HepG2 (cell line): ENCODE data around the gene RHCE. TPM values are rescaled to one million over a fixed set of nuclear protein-coding genes. Genes with fewer than 3 reads are reported as not detected.

ENCODE experiments used
- AGO2 ChIP-seq: fragments of 200-400 bp; formaldehyde crosslinking; optimal IDR thresholded peaks from 2 replicates; pipeline ENCODE3; 2017; ENCODE audit warnings: mild to moderate bottlenecking, low read depth, low read length, moderate library complexity
- FLYWCH1 ChIP-seq: sonication (generic); formaldehyde crosslinking; IDR thresholded peaks from 2 replicates; pipeline ENCODE4 v1.8.1; 2023; ENCODE audit warnings: mild to moderate bottlenecking, missing genetic modification reagents
- GPN1 ChIP-seq: sonication (generic); formaldehyde crosslinking; IDR thresholded peaks from 2 replicates; pipeline ENCODE4 v1.5.1; 2020; ENCODE audit warnings: missing genetic modification reagents, borderline replicate concordance
- NPAS2 ChIP-seq: sonication (generic); formaldehyde crosslinking; IDR thresholded peaks from 2 replicates; pipeline ENCODE4 v1.8.0; 2022; ENCODE audit warnings: mild to moderate bottlenecking, missing genetic modification reagents, borderline replicate concordance
- NR2C2 ChIP-seq: sonication (generic); formaldehyde crosslinking; IDR thresholded peaks from 2 replicates; pipeline ENCODE4 v1.4.0; 2020; ENCODE audit warnings: missing genetic modification reagents, mild to moderate bottlenecking, moderate library complexity, borderline replicate concordance
- PITX1 ChIP-seq: sonication (generic); formaldehyde crosslinking; IDR thresholded peaks from 2 replicates; pipeline ENCODE4 v1.5.1; 2020; ENCODE audit warnings: mild to moderate bottlenecking, missing genetic modification reagents
- PRMT3 ChIP-seq: sonication (generic); formaldehyde crosslinking; IDR thresholded peaks from 2 replicates; pipeline ENCODE4 v1.8.1; 2022; ENCODE audit warnings: low read depth, mild to moderate bottlenecking, moderate library complexity, missing genetic modification reagents, borderline replicate concordance
- RNF2 ChIP-seq: fragments of 450-650 bp; conservative IDR thresholded peaks from 2 replicates; pipeline ENCODE4 v1.6.1; 2016; ENCODE audit warnings: low read depth
- ZFYVE20 ChIP-seq: sonication (generic); formaldehyde crosslinking; IDR thresholded peaks from 2 replicates; pipeline ENCODE4 v1.8.0; 2023; ENCODE audit warnings: low read depth, mild to moderate bottlenecking, moderate library complexity, missing genetic modification reagents, borderline replicate concordance
- ZMYM3 ChIP-seq: sonication (generic); formaldehyde crosslinking; IDR thresholded peaks from 2 replicates; pipeline ENCODE4 v1.5.1; 2020; ENCODE audit warnings: mild to moderate bottlenecking, missing genetic modification reagents
- ZNF143 ChIP-seq: sonication (generic); formaldehyde crosslinking; IDR thresholded peaks from 2 replicates; pipeline ENCODE4 v1.4.0; 2020; ENCODE audit warnings: missing genetic modification reagents
- ZNF331 ChIP-seq: sonication (generic); formaldehyde crosslinking; IDR thresholded peaks from 2 replicates; pipeline ENCODE4 v1.4.0; 2020; ENCODE audit warnings: missing genetic modification reagents
- ZNF350 ChIP-seq: sonication (generic); formaldehyde crosslinking; IDR thresholded peaks from 2 replicates; pipeline ENCODE4 v1.4.0; 2020; ENCODE audit warnings: mild to moderate bottlenecking, low read depth, missing genetic modification reagents, borderline replicate concordance
- ZNF572 ChIP-seq: sonication (generic); formaldehyde crosslinking; IDR thresholded peaks from 2 replicates; pipeline ENCODE4 v1.5.1; 2020; ENCODE audit warnings: mild to moderate bottlenecking, missing genetic modification reagents
- ZNF577 ChIP-seq: sonication (generic); formaldehyde crosslinking; IDR thresholded peaks from 2 replicates; pipeline ENCODE4 v1.4.0; 2020; ENCODE audit warnings: mild to moderate bottlenecking, low read depth, missing genetic modification reagents, borderline replicate concordance
- ZNF619 ChIP-seq: sonication (generic); formaldehyde crosslinking; IDR thresholded peaks from 2 replicates; pipeline ENCODE4 v1.4.0; 2020; ENCODE audit warnings: mild to moderate bottlenecking, missing genetic modification reagents
- ZNF781 ChIP-seq: sonication (generic); formaldehyde crosslinking; IDR thresholded peaks from 2 replicates; pipeline ENCODE4 v1.5.1; 2020; ENCODE audit warnings: borderline replicate concordance, mild to moderate bottlenecking, missing genetic modification reagents; ENCODE audit errors: not compliant biosample characterization
- polyA plus RNA-seq, 8 experiments: library from polyadenylated mRNA; depleted of rRNA in 3 of 8; stranded (reverse) in 7 of 8; unstranded in 1 of 8; fragments of >200 nt; fragmentation: Illumina TruSeq in 4 of 8; extraction: Trizol in 4 of 8; gene quantifications; 2 replicates each; pipeline versions ENCODE4 v1.2.1 to v1.2.3, GENCODE V29; 2011 to 2016; ENCODE audit warnings: low read depth in 4 of 8, missing spikeins in 1 of 8, mixed read lengths in 1 of 8; ENCODE audit not compliant: insufficient read depth in 1 of 8
- total RNA-seq, 5 experiments: library from RNA; depleted of rRNA; stranded (reverse); fragments of >200 nt; fragmentation: Illumina TruSeq; extraction: Trizol; gene quantifications; 2 replicates each; pipeline ENCODE4 v1.2.3, GENCODE V29; 2016; ENCODE audit warnings: low read depth in 1 of 5
- TF ChIP-seq, protein P1 (sequence below): sonication (generic); formaldehyde crosslinking; IDR thresholded peaks from 2 replicates; pipeline ENCODE4 v1.8.1; 2022; ENCODE audit warnings: mild to moderate bottlenecking, missing genetic modification reagents
- TF ChIP-seq, protein P2 (sequence below): sonication (generic); formaldehyde crosslinking; IDR thresholded peaks from 2 replicates; pipeline ENCODE4 v1.5.0; 2020; ENCODE audit warnings: mild to moderate bottlenecking, missing genetic modification reagents, borderline replicate concordance
- TF ChIP-seq, protein P3 (sequence below): sonication (generic); formaldehyde crosslinking; IDR thresholded peaks from 2 replicates; pipeline ENCODE4 v1.5.1; 2020; ENCODE audit warnings: missing genetic modification reagents, mild to moderate bottlenecking, borderline replicate concordance

RHCE gene
- total and polyA plus RNA-seq, 2 of the 13 experiments (the other 11 are each of a cell fraction or from before 2014, with no cell fraction given) = 0.30 TPM; not detected in 1

DNA sequence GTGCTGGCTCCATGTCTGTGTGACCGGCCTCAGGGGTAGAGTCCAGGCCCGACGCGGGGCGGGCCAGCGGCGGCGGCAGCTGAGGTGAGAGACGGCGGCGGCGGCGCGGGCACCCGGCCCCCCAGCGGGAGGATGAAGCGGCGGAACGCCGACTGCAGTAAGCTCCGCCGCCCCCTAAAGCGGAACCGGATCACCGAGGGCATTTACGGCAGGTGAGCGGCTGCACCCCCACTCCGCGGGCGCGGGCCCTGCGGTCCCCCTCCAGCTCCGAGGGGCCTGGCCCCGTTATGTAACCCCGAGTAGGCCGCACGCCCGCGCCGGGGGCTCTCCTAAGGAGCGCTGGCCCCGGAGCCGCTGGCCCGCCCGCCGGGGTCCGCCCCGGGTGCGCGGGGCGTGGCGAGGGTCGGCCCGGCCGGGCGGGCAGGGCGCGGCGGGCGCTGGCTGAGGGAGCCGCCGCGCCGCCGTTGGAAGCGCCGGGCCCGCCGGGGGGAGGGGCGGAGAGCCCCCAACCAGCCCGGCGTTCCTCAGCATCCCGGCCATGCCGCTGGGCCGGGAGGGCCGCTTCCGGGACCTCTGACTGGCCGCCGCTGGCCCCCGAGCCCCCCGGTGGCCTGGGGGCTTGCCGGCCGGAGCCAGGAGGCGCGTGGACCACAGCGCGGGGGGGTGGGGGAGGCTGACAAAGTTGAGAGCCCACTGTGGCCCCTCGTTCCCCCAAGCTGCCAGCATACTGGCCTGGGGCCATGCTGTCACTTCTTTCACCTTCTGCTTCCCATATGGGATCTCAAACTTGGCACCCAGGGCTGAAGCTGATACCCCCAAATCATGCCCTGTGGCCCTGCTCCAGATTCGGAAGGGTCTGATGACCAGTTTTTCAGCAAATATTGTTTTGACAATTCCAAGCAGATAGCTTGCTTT is 10.6 kb upstream of the RHCE start (continued):
- TF ChIP-seq, protein P1, sequence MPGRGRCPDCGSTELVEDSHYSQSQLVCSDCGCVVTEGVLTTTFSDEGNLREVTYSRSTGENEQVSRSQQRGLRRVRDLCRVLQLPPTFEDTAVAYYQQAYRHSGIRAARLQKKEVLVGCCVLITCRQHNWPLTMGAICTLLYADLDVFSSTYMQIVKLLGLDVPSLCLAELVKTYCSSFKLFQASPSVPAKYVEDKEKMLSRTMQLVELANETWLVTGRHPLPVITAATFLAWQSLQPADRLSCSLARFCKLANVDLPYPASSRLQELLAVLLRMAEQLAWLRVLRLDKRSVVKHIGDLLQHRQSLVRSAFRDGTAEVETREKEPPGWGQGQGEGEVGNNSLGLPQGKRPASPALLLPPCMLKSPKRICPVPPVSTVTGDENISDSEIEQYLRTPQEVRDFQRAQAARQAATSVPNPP (CRISPR knock-in tag) = no peak
- TF ChIP-seq FLYWCH1 (no peak), ZNF572 (CRISPR knock-in tag) (no peak), ZNF331 (no peak), ZMYM3 (CRISPR knock-in tag) (no peak), NPAS2 (CRISPR knock-in tag) (no peak), ZNF350 (no peak), GPN1 (CRISPR knock-in tag) (no peak), ZNF143 (CRISPR knock-in tag) (no peak), PITX1 (no peak), ZNF619 (CRISPR knock-in tag) (no peak), AGO2 (peak; percentile 69), NR2C2 (CRISPR knock-in tag) (no peak), ZFYVE20 (CRISPR knock-in tag) (no peak), ZNF577 (CRISPR knock-in tag) (no peak), RNF2 (no peak), PRMT3 (CRISPR knock-in tag) (no peak), ZNF781 (CRISPR knock-in tag) (no peak)
- TF ChIP-seq, protein P2, sequence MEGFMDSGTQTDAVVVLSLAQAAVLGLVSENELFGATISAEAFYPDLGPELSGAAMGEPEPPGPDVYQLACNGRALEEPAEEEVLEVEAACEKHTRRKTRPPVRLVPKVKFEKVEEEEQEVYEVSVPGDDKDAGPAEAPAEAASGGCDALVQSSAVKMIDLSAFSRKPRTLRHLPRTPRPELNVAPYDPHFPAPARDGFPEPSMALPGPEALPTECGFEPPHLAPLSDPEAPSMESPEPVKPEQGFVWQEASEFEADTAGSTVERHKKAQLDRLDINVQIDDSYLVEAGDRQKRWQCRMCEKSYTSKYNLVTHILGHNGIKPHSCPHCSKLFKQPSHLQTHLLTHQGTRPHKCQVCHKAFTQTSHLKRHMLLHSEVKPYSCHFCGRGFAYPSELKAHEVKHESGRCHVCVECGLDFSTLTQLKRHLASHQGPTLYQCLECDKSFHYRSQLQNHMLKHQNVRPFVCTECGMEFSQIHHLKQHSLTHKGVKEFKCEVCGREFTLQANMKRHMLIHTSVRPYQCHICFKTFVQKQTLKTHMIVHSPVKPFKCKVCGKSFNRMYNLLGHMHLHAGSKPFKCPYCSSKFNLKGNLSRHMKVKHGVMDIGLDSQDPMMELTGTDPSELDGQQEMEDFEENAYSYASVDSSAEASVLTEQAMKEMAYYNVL (CRISPR knock-in tag) = no peak
- TF ChIP-seq, protein P3, sequence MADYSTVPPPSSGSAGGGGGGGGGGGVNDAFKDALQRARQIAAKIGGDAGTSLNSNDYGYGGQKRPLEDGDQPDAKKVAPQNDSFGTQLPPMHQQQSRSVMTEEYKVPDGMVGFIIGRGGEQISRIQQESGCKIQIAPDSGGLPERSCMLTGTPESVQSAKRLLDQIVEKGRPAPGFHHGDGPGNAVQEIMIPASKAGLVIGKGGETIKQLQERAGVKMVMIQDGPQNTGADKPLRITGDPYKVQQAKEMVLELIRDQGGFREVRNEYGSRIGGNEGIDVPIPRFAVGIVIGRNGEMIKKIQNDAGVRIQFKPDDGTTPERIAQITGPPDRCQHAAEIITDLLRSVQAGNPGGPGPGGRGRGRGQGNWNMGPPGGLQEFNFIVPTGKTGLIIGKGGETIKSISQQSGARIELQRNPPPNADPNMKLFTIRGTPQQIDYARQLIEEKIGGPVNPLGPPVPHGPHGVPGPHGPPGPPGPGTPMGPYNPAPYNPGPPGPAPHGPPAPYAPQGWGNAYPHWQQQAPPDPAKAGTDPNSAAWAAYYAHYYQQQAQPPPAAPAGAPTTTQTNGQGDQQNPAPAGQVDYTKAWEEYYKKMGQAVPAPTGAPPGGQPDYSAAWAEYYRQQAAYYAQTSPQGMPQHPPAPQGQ (CRISPR knock-in tag) = no peak
